Measurements from ENCODE around the gene CALB2. TPM values are rescaled to one million over a fixed set of nuclear protein-coding genes. Genes with fewer than 3 reads are reported as not detected.

Gene CALB2
- total and polyA plus RNA-seq, 2 donors (not counting 3 experiments of a cell fraction or from before 2014, with no cell fraction given): not detected

- Histone ChIP-seq H3K4me2 (ENCODE audit: insufficient read depth, low read length) (no peak overlapping the region), H3K9me3 (replicated peaks; ENCODE audit: control insufficient read depth, insufficient read depth, low read length) (no peaks in the 10 kb centered on the region), H3K9ac (replicated peaks; ENCODE audit: extremely low read depth, insufficient read depth, low read length) (no peak overlapping the region), H3K4me3 (replicated peaks in 1 of 3; ENCODE audit: insufficient read depth in 1 of 3, low read depth in 1 of 3, low read length in 3 of 3) (no peak overlapping the region), H3K27ac (ENCODE audit: insufficient read depth, low read depth, low read length) (no peak overlapping the region), H2AFZ (ENCODE audit: low read depth, low read length) (no peak overlapping the region), H3K4me1 (ENCODE audit: control insufficient read depth, extremely low read depth, insufficient read depth, low read length) (peaks cover 2% of the 10 kb centered on the region), H3K27me3 (ENCODE audit: control insufficient read depth in 2 of 2, insufficient read depth in 2 of 2, low read length in 2 of 2) (no peaks in the 10 kb centered on the region), H4K20me1 (replicated peaks; ENCODE audit: control insufficient read depth, extremely low read depth, insufficient read depth, low read length) (no peaks in the 10 kb centered on the region), H3K9me1 (replicated peaks; ENCODE audit: control insufficient read depth, extremely low read depth, insufficient read depth, low read length) (no peaks in the 10 kb centered on the region), H3K36me3 (ENCODE audit: control insufficient read depth in 2 of 2, extremely low read depth in 1 of 2, insufficient read depth in 2 of 2, low read length in 2 of 2) (no peaks in the 10 kb centered on the region), H3K79me2 (ENCODE audit: control insufficient read depth, insufficient read depth, low read length) (no peaks in the 10 kb centered on the region)
- DNase-seq (ENCODE audit: low read depth, low spot score) (no peak), FAIRE-seq (no peak)
- TF ChIP-seq, protein P1, sequence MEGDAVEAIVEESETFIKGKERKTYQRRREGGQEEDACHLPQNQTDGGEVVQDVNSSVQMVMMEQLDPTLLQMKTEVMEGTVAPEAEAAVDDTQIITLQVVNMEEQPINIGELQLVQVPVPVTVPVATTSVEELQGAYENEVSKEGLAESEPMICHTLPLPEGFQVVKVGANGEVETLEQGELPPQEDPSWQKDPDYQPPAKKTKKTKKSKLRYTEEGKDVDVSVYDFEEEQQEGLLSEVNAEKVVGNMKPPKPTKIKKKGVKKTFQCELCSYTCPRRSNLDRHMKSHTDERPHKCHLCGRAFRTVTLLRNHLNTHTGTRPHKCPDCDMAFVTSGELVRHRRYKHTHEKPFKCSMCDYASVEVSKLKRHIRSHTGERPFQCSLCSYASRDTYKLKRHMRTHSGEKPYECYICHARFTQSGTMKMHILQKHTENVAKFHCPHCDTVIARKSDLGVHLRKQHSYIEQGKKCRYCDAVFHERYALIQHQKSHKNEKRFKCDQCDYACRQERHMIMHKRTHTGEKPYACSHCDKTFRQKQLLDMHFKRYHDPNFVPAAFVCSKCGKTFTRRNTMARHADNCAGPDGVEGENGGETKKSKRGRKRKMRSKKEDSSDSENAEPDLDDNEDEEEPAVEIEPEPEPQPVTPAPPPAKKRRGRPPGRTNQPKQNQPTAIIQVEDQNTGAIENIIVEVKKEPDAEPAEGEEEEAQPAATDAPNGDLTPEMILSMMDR (IDR thresholded peaks at IDR 0.05; ENCODE audit: extremely low read depth in 1 of 2, insufficient read depth in 1 of 2, low read depth in 1 of 2, low read length in 2 of 2): no peak
- TF ChIP-seq POLR2AphosphoS5 (IDR thresholded peaks at IDR 0.05; ENCODE audit: insufficient read depth, low read depth, low read length) (no peak), GATA2 (IDR thresholded peaks at IDR 0.05; ENCODE audit: insufficient read depth, insufficient read length, low read depth, low read length) (no peak), MYC (IDR thresholded peaks at IDR 0.05; ENCODE audit: low read depth, low read length) (no peak), POLR2A (IDR thresholded peaks at IDR 0.05; ENCODE audit: low read depth, low read length) (no peak), MAX (IDR thresholded peaks at IDR 0.05; ENCODE audit: insufficient read depth, insufficient read length) (no peak), EZH2 (IDR thresholded peaks at IDR 0.05; ENCODE audit: borderline replicate concordance, low read depth, low read length, severe bottlenecking) (no peak)
- BruUV-seq (replicated peaks): no TSS peak
- CTCF ChIA-PET: interaction anchor here (1.4 to 6.3 kb wide), 2 partner anchors 14 to 43 kb away, joined by 5 to 36 read pairs; no protein-coding TSS in a partner anchor
- dilution Hi-C loops (cut with MboI; ENCODE audit: extremely low pct_ligation_motif_present, low sequenced_read_pairs): no loop called here
- POLR2A ChIA-PET: no interaction called here
- intact Hi-C loops (cut with micrococcal nuclease): no loop called here
Observed at GRCh38 chr16:71353736-71354135, 4.8 kb upstream of the CALB2 start.
